Measurements from ENCODE around the gene RAP1GAP2. TPM values are rescaled to one million over a fixed set of nuclear protein-coding genes. Genes with fewer than 3 reads are reported as not detected.

The RAP1GAP2 gene
- total RNA-seq, 1 donor from 2014 or later = 3.8 TPM

- H3K27ac Mint-ChIP-seq = no peak overlapping the region
- Histone ChIP-seq H3K79me2 (ENCODE audit: low read depth) (no peaks in the 10 kb centered on the region), H3K4me3 (no peak overlapping the region), H3K27ac (no peak overlapping the region), H3K4me1 (no peaks in the 10 kb centered on the region), H3K9ac (no peak overlapping the region), H3K36me3 (no peaks in the 10 kb centered on the region), H2AFZ (replicated peaks) (no peak overlapping the region), H3K4me2 (no peak overlapping the region), H3K27me3 (no peaks in the 10 kb centered on the region), H3F3A (ENCODE audit: low read depth) (no peaks in the 10 kb centered on the region), H3K9me3 (ENCODE audit: low read depth) (no peaks in the 10 kb centered on the region), H4K20me1 (ENCODE audit: low read depth) (no peaks in the 10 kb centered on the region)
- H3K36me3 Mint-ChIP-seq = no peaks in the 10 kb centered on the region
- H3K27me3 Mint-ChIP-seq (ENCODE audit: insufficient read depth, low read depth) = peaks cover 11% of the 10 kb centered on the region
- H3K4me1 Mint-ChIP-seq = peaks cover 5% of the 10 kb centered on the region
- no peaks in the 10 kb centered on the region for H3K9me3 Mint-ChIP-seq
- DNase-seq (ENCODE audit: low spot score) = no peak
- no peak overlapping the region for H3K4me3 Mint-ChIP-seq
- TF ChIP-seq CTCF (IDR thresholded peaks at IDR 0.05) = no peak
- no peak for TF ChIP-seq EZH2phosphoT487 (IDR thresholded peaks at IDR 0.05)
- no peak for TF ChIP-seq EZH2 (IDR thresholded peaks at IDR 0.05)
These were observed 184.6 kb downstream of the RAP1GAP2 start for GRCh38 chr17:2980904-2981246.

- Histone ChIP-seq H3K27ac (no peak overlapping the region), H3K9ac (no peak overlapping the region), H4K20me1 (ENCODE audit: low read depth) (no peaks in the 10 kb centered on the region), H3F3A (ENCODE audit: low read depth) (no peaks in the 10 kb centered on the region), H3K4me3 (no peak overlapping the region), H3K36me3 (no peaks in the 10 kb centered on the region), H2AFZ (replicated peaks) (no peak overlapping the region), H3K79me2 (ENCODE audit: low read depth) (no peaks in the 10 kb centered on the region), H3K4me2 (no peak overlapping the region), H3K27me3 (no peaks in the 10 kb centered on the region), H3K4me1 (no peaks in the 10 kb centered on the region), H3K9me3 (ENCODE audit: low read depth) (no peaks in the 10 kb centered on the region)
- peaks cover 11% of the 10 kb centered on the region for H3K27me3 Mint-ChIP-seq (ENCODE audit: insufficient read depth, low read depth)
- H3K4me1 Mint-ChIP-seq = peaks cover 5% of the 10 kb centered on the region
- H3K27ac Mint-ChIP-seq = no peak overlapping the region
- no peaks in the 10 kb centered on the region for H3K36me3 Mint-ChIP-seq
- DNase-seq (ENCODE audit: low spot score) = no peak
- no peaks in the 10 kb centered on the region for H3K9me3 Mint-ChIP-seq
- no peak overlapping the region for H3K4me3 Mint-ChIP-seq
- no peak for TF ChIP-seq CTCF (IDR thresholded peaks at IDR 0.05)
- no peak for TF ChIP-seq EZH2phosphoT487 (IDR thresholded peaks at IDR 0.05)
- no peak for TF ChIP-seq EZH2 (IDR thresholded peaks at IDR 0.05)
These were observed 185.1 kb downstream of the RAP1GAP2 start for GRCh38 chr17:2981325-2981724.

GRCh38 chr17:2982854-2983253, 186.6 kb downstream of the RAP1GAP2 start:
- no peak overlapping the region for H3K4me3 Mint-ChIP-seq
- no peaks in the 10 kb centered on the region for H3K9me3 Mint-ChIP-seq
- no peak overlapping the region for H2AFZ ChIP-seq (replicated peaks)
- no peak overlapping the region for H3K4me2 ChIP-seq
- H4K20me1 ChIP-seq (ENCODE audit: low read depth) = no peaks in the 10 kb centered on the region
- H3K9ac ChIP-seq = no peak overlapping the region
- H3K36me3 Mint-ChIP-seq = no peaks in the 10 kb centered on the region
- H3K4me1 Mint-ChIP-seq = peaks cover 5% of the 10 kb centered on the region
- H3K27ac ChIP-seq = no peak overlapping the region
- no peaks in the 10 kb centered on the region for H3K79me2 ChIP-seq (ENCODE audit: low read depth)
- H3K27ac Mint-ChIP-seq = no peak overlapping the region
- H3K4me3 ChIP-seq = no peak overlapping the region
- TF ChIP-seq CTCF (IDR thresholded peaks at IDR 0.05) (no peak), EZH2phosphoT487 (IDR thresholded peaks at IDR 0.05) (no peak), EZH2 (IDR thresholded peaks at IDR 0.05) (no peak)
- DNase-seq (ENCODE audit: low spot score) = no peak
- no peaks in the 10 kb centered on the region for H3K4me1 ChIP-seq
- H3K27me3 ChIP-seq = no peaks in the 10 kb centered on the region
- no peaks in the 10 kb centered on the region for H3K9me3 ChIP-seq (ENCODE audit: low read depth)
- H3F3A ChIP-seq (ENCODE audit: low read depth) = no peaks in the 10 kb centered on the region
- no peaks in the 10 kb centered on the region for H3K36me3 ChIP-seq
- peaks cover 11% of the 10 kb centered on the region for H3K27me3 Mint-ChIP-seq (ENCODE audit: insufficient read depth, low read depth)

- H3K9me3 Mint-ChIP-seq = no peaks in the 10 kb centered on the region
These were observed 187.0 kb downstream of the RAP1GAP2 start for GRCh38 chr17:2983255-2983654.

More at GRCh38 chr17:2983255-2983654, 187.0 kb downstream of the RAP1GAP2 start:
- H3K79me2 ChIP-seq (ENCODE audit: low read depth) = no peaks in the 10 kb centered on the region
- Mint-ChIP-seq H3K27ac (no peak overlapping the region), H3K27me3 (ENCODE audit: insufficient read depth, low read depth) (peaks cover 11% of the 10 kb centered on the region), H3K4me3 (no peak overlapping the region), H3K36me3 (no peaks in the 10 kb centered on the region), H3K4me1 (peaks cover 5% of the 10 kb centered on the region)
- no peaks in the 10 kb centered on the region for H3K36me3 ChIP-seq
- DNase-seq (ENCODE audit: low spot score) = no peak
- no peak overlapping the region for H3K9ac ChIP-seq
- H3K9me3 ChIP-seq (ENCODE audit: low read depth) = no peaks in the 10 kb centered on the region
- no peaks in the 10 kb centered on the region for H3K27me3 ChIP-seq
- H4K20me1 ChIP-seq (ENCODE audit: low read depth) = no peaks in the 10 kb centered on the region
- no peaks in the 10 kb centered on the region for H3K4me1 ChIP-seq
- no peak overlapping the region for H3K27ac ChIP-seq
- TF ChIP-seq EZH2 (IDR thresholded peaks at IDR 0.05) (no peak), CTCF (IDR thresholded peaks at IDR 0.05) (no peak), EZH2phosphoT487 (IDR thresholded peaks at IDR 0.05) (no peak)
- no peaks in the 10 kb centered on the region for H3F3A ChIP-seq (ENCODE audit: low read depth)
- no peak overlapping the region for H3K4me3 ChIP-seq
- H3K4me2 ChIP-seq = no peak overlapping the region
- no peak overlapping the region for H2AFZ ChIP-seq (replicated peaks)

Measured in neural progenitor cell (in vitro differentiated cells).